ENCODE results near the gene ADAP1.
A peak's percentile ranks its signal among the peaks of the same experiment; 100 is the strongest.
"Not testable (repeated sequence)": the region's sequence is repeated elsewhere in the genome, so short reads cannot be mapped to it uniquely, and the experiment has no call there.

ADAP1 gene

DNA sequence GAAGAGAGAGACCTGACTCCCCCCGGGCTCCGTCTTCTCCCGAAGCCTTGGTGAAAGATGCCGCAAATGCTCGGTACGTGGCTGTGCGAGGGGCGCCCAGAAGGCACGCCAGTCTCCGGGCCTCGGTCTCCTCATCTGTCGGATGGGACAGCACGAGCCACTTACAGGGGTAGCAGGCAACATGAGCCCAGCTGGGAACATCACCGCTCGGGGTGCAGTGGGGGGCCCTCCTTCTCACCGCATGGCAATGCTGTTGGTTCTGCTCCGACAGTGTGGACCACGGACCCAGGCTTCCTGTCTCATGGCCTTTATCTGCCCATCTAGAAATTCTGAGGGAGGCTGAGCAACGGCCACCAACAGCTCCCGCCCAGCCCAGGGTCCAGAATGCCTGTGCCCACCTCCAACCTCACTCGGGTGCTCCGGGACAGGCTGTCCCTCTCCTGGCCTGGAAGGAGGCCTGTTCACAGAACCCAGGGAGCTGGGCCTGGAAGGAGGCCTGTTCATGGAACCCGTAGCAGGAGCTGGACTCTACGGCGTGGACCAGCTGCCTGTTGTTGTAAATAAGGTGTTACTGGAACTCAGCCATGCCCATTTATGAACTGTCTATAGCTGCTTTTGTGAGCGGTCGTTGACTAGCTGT is 15.8 kb downstream of the ADAP1 start:
- no peak for DNase-seq (ENCODE audit: low read depth in 2 of 2)

DNA sequence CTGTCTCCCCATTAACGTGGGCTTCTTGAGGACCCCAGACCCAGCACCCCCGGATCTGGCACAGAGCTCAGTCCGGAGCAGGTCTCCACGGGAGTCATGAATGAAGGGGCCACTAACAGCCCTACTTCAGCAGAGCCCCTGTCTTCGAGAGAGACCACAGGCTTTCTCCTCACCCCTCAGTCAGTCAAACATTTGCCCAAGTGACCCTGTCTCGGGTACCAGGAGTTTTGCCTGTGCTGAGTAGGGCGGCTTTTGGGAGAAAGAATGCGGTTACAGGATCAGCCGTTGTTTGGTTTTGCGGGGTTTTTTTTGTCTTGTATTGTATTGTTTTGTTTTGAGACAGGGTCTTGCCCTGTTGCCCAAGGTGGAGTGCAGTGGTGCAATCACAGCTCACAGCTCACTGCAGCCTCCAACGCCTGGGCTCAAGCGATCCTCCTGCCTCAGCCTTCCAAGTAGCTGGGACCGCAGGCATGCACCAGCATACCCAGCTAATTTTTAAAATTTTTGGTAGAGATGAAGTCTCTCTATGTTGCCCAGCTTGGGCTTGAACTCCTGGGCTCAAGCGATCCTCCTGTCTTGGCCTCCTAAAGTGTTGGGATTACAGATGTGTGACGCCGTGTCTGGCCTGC is 16.5 kb downstream of the ADAP1 start:
- DNase-seq (ENCODE audit: low read depth in 2 of 2), result no peak

DNA sequence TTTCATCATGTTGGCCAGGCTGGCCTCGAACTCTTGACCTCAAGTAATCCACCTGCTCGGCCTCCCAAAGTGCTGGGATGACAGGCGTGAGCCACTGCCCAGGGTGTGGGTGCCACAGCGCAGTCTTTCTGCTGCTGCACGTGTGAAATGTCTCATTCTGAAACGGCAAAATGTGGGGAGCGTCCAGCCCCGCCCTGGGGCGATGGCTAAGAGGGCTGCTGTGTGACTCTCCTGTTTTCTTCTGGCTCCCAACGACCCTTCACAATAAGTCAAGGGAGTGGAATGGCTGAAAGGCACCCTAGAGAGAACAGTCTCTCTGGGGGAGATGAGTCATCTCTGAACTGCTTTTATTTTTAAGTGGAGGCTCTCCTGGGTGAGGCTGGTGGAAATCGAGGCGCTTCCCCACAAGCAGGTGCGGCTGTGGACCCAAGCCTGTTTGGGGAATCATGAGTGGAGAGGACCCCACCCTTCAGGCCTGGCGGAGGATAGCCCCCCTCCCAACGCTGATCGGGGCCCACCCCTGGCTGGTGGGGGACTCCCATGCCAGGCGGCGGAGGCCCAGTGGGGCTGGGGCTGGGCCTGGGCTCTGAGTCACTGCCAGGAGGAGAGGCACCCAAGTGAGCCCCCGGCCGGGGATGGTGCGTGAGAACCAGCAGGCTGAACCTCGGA is 18.0 kb downstream of the ADAP1 start:
- no peak for DNase-seq (ENCODE audit: low read depth in 2 of 2)

DNA sequence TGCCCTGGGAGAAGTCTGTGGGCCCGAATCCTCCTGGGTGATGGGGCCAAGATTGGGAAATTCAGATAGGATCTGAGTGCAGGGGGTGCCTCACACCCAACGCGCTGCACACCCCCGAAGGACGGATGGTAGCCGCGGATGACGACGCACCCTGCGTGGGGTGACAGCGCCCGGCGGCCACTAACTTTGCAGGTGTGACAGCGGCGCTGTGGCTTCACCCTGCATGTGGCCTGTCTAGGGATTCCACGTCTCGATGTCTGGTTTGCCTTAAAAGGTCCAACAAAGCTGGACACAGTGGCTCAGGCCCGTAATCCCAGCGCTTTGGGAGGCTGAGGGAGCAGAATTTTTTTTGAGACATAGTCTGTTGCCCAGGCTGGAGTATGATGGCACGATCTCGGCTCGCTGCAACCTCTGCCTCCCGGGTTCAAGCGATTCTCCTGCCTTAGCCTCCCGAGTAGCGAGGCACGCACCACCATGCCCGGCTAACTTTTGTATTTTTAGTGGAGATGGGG is 18.6 kb downstream of the ADAP1 start:
- no peak for DNase-seq (ENCODE audit: low read depth in 2 of 2)

DNA sequence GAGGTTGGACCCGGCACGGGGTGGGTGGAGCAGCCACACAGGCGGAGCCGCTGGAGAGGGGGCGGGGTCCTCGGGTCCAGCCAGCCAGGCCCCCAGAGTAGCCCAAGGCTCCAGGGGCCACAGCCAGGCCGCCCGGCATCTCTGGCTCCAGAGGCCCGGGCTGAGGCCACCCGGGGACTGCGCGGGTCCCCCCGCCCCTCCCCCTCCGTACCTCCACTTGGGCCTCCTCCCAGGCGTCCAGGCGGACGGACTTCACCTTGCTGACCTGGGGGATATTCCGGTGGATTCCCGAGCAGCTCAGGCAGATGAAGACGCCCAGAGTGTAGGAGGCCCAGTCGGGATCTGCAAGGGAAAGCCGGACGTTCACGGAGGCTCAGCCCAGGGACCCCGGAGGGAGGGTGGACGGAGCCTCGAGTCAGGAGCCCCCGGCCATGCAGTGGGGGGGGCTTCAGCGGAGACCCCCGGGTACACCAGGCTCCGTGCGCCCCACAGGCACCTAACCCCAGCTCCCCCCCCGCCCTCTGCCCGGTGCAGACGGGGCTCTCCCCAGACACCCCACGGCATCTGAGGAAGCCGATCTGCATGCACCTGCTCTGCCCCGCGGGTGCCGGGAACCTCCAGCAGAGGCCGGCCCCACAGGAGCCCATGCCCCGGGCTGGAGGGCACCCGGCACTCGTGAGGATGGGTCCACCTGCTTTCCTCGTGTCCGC is 19.2 kb downstream of the ADAP1 start:
- DNase-seq (ENCODE audit: low read depth in 2 of 2), result no peak

DNA sequence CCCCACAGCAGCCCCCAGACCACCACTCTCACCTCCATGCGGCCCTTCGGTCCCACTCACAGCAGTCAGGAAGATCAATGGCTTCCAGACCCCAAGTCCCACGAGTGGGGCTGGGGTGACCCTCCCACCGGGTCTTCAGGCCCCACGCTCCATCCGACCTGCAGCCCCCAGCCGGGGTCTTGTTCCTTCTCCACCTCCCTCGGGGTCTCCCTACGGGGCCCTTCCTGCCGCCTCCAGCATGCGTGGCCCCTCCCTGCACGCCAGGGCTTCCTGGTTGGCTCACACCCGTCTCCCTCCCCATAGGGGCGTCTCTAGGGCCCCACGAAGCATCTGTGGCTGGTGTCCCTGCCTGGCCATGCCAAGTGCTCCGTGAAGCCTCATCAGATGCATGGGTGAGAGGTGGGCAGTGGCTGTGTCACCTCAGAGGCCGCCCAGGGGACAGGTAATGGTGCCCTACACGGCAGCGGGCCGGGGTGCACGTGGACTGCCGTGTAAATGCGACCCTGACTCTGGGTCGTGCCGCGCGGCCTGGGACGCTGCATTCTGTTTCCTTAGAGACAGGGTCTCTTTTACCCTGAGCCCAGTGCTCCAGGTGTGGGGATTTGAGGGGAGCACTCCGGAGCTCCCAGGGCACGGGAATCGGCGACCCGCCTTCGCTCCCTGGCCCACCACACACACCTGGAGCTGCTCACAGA is 19.9 kb downstream of the ADAP1 start:
- DNase-seq (ENCODE audit: low read depth in 2 of 2), result no peak

DNA sequence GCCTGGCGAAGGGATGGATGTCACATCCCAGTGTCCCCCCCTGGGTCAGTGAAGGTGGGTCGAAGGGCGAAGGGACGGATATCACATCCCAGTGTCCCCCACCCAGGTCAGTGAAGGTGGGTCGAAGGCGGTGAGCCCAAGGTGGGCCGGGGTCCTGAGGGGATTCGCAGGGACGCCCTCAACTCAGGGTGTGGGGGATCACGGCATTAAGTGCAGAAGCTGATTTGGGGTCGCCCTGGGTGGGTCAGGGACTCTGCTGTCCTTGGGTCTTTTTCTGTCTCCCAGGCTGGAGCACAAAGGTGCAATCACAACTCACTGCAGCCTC is 21.9 kb downstream of the ADAP1 start:
- no peak for DNase-seq (ENCODE audit: low read depth in 2 of 2)

DNA sequence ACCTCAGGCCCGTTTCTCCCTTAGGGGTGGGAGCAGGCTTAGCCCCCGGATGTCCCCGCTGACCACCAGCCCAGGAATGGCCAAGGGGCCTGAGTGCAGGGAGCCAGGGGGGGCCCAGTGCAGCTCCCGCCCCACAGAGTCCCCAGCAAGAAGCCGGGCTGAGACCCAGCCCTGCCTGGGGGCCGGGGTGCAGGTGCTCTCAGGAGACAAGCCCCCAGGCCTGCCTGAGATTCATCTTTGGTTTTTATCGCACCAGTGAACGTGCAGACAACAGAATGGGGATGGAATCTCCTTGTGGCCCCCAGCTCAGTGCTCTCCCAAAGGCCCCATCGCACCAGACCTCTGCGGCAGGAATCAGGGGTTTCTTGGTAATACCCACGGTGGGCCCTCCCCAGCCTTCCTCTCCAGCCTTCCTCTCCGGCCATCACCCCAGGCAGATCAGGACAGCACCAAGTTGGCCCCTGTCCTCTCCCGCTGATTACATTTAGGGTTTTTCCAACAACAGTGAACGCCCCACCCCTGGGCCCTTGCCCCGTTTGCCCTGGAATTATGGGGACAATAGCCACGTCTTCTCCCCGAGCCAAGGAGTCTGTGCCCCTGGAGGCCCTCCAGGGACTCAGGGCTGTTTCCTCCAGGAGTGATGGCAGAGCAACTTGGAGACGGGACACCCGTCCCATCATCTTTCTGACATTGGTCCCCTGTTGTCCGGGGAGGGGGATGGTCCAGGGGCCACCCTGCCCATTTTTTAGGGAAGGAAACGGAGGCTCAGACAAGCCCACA is 22.4 kb downstream of the ADAP1 start:
- no peak for DNase-seq (ENCODE audit: low read depth in 2 of 2)

DNA sequence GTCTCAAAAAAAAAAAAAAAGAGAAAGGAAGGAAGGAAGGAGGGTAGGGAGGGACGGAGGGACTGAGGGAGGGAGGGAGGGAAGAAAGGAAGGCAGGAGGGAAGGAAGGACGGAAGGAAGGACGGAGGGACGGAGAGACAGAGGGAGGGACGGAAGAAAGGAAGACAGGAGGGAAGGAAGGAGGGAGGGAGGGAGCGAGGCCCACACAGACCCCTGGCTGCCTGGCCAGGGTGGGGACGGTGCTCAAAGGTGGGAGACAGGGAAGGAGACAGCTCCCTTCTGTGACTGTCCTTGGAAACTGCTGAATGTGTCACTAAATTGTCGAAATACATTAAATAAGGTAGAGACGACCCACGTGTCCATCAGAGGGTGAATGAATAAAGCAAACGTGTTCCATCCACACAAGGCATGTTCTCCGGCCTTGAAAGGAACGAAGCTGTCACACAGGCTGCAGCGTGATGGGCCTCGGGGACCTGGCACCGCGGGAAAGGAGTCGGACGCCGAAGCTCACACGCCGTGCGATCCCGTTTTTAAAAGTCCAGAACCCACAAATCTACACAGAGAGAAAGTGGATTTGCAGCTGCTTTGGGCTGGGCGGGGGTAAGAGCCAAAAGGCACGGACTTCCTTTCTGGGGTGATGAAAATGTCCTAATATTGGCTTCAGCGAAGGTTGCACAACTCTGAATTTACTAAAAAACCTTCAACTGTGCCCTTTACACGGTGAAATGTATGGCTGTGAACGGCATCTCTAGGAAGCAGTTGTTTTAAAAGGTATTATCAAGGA is 23.3 kb downstream of the ADAP1 start:
- DNase-seq (ENCODE audit: low read depth in 2 of 2), result no peak

DNA sequence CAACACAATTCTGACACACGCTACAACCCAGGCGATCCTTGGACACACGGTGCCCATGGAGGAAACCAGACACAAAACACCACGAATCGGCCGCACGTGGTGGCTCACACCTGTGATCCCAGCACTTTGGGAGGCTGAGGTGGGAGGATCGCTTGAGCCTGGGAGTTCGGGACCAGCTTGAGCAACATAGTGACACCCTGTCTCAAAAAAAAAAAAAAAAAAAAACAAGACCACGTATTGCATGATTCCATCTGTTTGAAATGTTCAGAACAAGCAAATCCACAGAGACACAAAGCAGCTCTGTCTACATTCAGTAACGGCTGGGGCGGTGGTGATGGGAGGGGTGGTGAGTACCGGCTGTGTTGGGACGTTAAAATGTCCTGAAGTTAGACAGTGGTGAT is 25.2 kb downstream of the ADAP1 start:
- no peak for DNase-seq (ENCODE audit: low read depth in 2 of 2)

DNA sequence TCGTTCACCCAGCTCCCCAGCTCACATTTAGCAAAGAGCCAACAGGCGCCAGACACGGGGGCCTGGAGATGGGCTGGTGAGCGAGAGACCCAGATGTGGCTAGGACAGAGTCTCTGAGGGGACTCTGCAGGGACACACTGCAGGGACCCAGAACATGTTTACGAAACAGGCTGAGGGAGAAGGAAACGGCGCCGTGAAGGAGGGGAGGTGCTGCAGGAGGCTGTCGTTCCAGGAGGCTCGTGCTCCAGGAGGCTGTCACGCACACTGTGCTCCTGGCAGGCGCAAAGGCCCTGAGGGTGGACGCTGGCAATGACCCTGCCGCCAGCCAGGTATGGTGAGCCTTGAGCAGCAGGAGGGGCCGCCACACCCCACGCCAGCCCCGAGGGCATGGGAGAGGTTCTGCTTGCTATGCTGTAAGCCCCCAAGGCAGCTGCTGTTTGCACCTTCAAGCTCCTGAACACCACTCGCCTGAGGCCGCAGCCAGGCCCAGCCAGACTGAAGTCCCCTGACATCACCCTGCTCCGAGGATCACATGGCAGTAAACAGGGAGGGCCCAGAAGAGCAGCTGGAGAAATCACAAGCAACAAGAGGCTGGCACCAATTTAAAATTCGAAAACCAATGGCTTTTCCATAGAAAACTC is 27.3 kb downstream of the ADAP1 start:
- DNase-seq (ENCODE audit: low read depth in 2 of 2), result no peak

DNA sequence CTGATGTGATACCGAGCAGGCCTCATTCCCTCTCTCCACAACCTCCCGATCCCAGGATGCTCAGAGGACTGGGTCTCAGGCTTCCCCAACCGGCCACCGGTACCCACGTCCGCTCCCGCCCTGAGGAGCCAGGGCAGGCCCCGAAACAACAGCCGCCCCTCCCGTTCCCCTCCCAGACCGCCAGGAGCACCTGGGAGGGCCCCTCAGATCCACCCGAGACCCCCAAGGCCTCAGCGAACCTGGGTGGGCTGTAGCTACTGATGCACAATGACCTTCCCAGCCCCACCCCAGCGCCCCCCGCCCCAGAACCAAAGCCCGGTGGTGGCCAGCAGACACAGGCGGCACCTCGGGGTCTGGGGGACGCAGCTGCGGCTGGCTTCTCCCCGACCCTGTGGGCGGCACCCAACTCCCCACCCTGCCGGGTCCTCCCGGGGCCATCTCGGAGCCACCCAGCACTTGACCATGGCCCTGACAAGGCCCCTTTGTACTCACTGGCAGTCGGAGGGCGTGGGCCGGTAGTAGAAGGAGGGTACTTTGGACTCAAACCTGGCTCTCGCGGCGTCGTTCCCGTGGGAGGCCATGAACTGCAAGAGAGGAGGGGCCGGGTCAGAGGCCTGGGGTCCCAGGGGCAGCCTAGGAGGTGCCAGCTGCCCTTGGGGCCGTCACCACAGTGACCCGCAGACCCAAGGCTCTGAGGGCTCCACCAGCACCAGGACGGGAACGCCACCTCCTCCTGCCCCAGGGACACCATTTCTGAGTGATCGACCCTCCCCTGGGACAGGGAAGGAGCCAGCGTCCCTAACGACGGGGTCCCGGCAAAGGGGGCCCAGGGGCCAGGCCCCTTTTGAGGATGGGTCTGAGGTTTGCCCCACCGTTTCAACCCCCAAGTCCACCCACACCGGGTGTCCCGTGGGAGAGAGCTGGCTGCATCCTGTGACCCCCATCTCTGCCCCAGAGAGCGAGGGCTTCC is 28.1 kb downstream of the ADAP1 start:
- DNase-seq (ENCODE audit: low read depth in 2 of 2), result no peak

DNA sequence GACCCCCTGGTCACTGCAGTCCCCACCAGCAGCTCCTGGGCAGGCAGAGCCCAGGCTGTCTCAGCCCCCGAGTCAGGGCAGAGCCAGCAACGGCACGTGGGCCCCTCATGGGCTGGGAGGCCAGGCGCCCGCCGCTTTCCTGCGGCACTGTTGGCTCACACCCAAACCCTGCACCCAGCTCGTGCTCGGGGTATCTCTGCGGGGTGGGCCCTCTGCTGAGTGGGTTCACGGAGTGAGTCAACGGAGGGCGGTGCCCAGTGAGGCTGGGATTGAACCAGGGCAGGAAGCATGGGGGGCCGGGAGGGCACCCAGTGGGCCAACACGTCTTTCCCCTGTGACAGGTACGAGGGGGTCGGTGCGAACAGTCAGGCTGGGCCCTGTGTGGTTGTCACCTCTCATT is 28.9 kb downstream of the ADAP1 start:
- peak; percentile 72 to 83 for DNase-seq (ENCODE audit: low read depth in 2 of 2)

DNA sequence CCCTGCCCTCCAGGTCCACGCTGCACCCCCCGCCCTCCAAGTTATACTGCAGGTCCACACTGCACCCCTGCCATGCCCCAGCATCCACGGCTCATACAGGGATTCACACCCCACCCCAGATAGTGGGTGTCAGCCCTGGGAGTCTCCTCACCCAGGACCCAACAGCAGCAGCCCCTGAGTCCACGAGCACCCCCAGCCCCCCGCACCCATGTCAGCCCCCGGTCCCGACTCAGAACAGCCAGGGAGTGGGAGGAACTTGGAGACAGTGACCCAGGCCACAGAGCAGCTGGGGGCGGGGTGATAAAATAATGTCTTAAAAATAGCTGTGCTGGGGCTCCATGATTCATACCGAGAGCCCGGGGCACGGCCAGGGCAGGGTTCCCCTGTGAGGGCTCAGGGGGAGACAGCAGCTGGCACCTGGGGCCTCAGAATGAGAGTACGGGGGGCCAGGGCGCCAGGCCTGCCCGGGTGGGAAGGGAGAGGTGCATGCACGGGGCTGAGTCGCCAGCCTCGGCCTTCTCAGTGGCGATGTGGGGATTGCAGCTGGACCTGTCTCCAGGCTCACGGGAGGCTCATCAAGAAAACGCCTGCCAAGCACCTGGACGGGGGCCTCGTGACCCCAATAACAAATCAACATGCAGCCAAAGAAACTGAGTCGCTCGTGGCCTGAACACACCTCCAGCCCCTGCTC is 29.8 kb downstream of the ADAP1 start:
- peak; percentile 57 to 59 for DNase-seq (ENCODE audit: low read depth in 2 of 2)

DNA sequence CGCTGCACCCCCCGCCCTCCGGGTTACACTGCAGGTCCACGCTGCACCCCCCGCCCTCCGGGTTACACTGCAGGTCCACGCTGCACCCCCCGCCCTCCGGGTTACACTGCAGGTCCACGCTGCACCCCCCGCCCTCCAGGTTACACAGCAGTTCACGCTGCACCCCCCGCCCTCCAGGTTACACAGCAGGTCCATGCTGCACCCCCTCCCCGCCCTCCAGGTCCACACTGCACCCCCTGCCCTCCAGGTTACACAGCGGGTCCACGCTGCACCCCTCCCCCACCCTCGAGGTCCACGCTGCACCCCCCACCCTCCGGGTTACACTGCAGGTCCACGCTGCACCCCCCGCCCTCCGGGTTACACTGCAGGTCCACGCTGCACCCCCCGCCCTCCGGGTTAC is 30.4 kb downstream of the ADAP1 start:
- not testable (repeated sequence) for DNase-seq (ENCODE audit: low read depth in 2 of 2)

DNA sequence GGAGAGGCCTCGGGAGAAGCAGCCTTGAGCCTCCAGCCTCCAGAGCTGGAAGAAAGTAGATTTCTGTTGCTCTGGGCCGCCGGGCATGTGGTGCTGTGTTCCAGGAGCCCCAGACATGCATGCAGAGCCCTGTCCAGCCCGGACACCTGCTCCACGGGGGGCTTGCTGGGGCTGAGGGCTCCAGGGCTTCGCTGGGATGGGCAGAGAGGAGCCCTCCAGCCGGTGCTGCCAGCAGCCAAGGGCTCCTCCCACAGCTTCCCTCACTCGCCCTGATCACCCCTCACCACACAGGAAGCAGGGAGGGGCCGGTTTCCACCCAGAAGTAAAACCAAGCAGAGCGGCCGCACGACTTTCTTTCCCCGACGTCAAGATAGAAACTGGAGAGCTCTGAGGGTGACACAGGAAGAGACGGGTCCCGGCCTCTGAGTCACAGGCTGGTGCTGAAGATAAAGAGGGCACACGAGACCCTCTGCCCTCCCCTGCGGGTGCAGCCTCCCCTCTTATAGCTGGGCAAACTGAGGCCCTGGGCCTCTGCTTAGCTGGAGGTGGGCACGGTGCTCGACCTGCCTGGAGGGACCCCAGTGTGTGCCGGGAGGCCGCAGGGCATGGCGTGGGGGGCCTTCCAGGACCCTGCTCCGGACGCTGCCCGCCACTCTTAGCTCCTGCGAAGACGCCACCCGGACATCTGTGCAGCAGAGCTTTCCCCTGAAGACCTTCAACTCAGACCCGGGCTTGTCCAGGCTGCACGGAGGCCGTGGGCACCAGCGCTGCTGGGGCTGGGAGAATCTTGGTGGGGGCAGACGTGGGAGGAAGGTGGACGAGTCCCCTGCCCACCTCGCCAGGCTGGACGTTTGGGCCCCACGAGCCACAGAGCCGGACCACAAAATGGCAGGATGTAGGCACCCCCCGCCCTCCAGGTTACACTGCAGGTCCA is 31.1 kb downstream of the ADAP1 start:
- DNase-seq (ENCODE audit: low read depth in 2 of 2), result peak; percentile 87 to 92
